ENCODE data around the gene UTS2.

The UTS2 gene

GRCh38 chr1:7852804-7853683, at the start of gene UTS2:
Gene UTS2, minus strand, starts transcription at chr1:7853065. Its CDS starts 62 bp downstream, at chr1:7853003.
- POLR2A ChIA-PET = no interaction called here
- TF ChIP-seq CTCF (IDR thresholded peaks at IDR 0.05; ENCODE audit: control extremely low read depth, extremely low read depth, low read depth, missing control alignments) = no peak
- no peak for DNase-seq (ENCODE audit: extremely low spot score)
- CTCF ChIA-PET = no interaction called here

GRCh38 chr1:7899741-7900140, 46.9 kb upstream of the UTS2 start:
- ChIA-PET CTCF (interaction anchor here (1.2 to 4.2 kb wide), 5 partner anchors 14 to 232 kb away, joined by 3 to 50 read pairs (median 4); no protein-coding TSS in a partner anchor), POLR2A (no interaction called here)
- no peak for DNase-seq (ENCODE audit: extremely low spot score)
- no peak for TF ChIP-seq CTCF (IDR thresholded peaks at IDR 0.05; ENCODE audit: control extremely low read depth, extremely low read depth, low read depth, missing control alignments)

- no peak for DNase-seq (ENCODE audit: extremely low spot score)
- POLR2A ChIA-PET = no interaction called here
- CTCF ChIA-PET = interaction anchor here (1.2 to 4.2 kb wide), 3 partner anchors 91 to 231 kb away, joined by 3 to 50 read pairs (median 14); no protein-coding TSS in a partner anchor
- no peak for TF ChIP-seq CTCF (IDR thresholded peaks at IDR 0.05; ENCODE audit: control extremely low read depth, extremely low read depth, low read depth, missing control alignments)
Measured at GRCh38 chr1:7898962-7899361, 46.1 kb upstream of the UTS2 start.

GRCh38 chr1:7896994-7897393, 44.1 kb upstream of the UTS2 start:
- CTCF ChIA-PET = interaction anchor here (1.2 to 1.3 kb wide), 2 partner anchors 228 to 230 kb away, joined by 3 to 6 read pairs; no protein-coding TSS in a partner anchor
- DNase-seq (ENCODE audit: extremely low spot score) = no peak
- TF ChIP-seq CTCF (IDR thresholded peaks at IDR 0.05; ENCODE audit: control extremely low read depth, extremely low read depth, low read depth, missing control alignments) = no peak
- POLR2A ChIA-PET = no interaction called here

GRCh38 chr1:7893529-7894180, 40.8 kb upstream of the UTS2 start:
- TF ChIP-seq CTCF (IDR thresholded peaks at IDR 0.05; ENCODE audit: control extremely low read depth, extremely low read depth, low read depth, missing control alignments) = no peak
- ChIA-PET POLR2A (no interaction called here), CTCF (no interaction called here)
- DNase-seq (ENCODE audit: extremely low spot score) = no peak

- DNase-seq (ENCODE audit: extremely low spot score) = no peak
- CTCF ChIA-PET = interaction anchor here (1.1 to 1.5 kb wide), 2 partner anchors 12 to 69 kb away, joined by 3 to 4 read pairs; no protein-coding TSS in a partner anchor
- no peak for TF ChIP-seq CTCF (IDR thresholded peaks at IDR 0.05; ENCODE audit: control extremely low read depth, extremely low read depth, low read depth, missing control alignments)
- POLR2A ChIA-PET = no interaction called here
Measured at GRCh38 chr1:7891804-7892203, 38.9 kb upstream of the UTS2 start.
